Superior temporal gyrus (tissue), 1 donor: ENCODE results near the gene PAPOLA.

Source experiments
- DNase-seq: peaks from one replicate; pipeline ENCODE4 v3.0.0-alpha.2; 2016; ENCODE audit errors: extremely low spot score

Gene PAPOLA

GRCh38 chr14:96565811-96566210 lies 63.6 kb downstream of the PAPOLA start:
- DNase-seq: no peak

GRCh38 chr14:96567289-96567899 lies 65.2 kb downstream of the PAPOLA start:
- peak; percentile 84 for DNase-seq

- DNase-seq: no peak
These were observed 66.4 kb downstream of the PAPOLA start for GRCh38 chr14:96568621-96569020.

- DNase-seq: no peak
These were observed 69.1 kb downstream of the PAPOLA start for GRCh38 chr14:96571311-96571710.

GRCh38 chr14:96573473-96574100 lies 71.4 kb downstream of the PAPOLA start:
- no peak for DNase-seq

GRCh38 chr14:96574171-96574632 lies 72.0 kb downstream of the PAPOLA start:
- no peak for DNase-seq

- DNase-seq: no peak
These were observed 72.8 kb downstream of the PAPOLA start for GRCh38 chr14:96574633-96575632.

- no peak for DNase-seq
These were observed 74.2 kb downstream of the PAPOLA start for GRCh38 chr14:96576359-96576758.

- DNase-seq: no peak
These were observed 74.8 kb downstream of the PAPOLA start for GRCh38 chr14:96576937-96577336.

- DNase-seq: no peak
These were observed 76.4 kb downstream of the PAPOLA start for GRCh38 chr14:96578619-96579018.

GRCh38 chr14:96579358-96579757 lies 77.2 kb downstream of the PAPOLA start:
- no peak for DNase-seq

GRCh38 chr14:96579855-96580254 lies 77.7 kb downstream of the PAPOLA start:
- no peak for DNase-seq

- no peak for DNase-seq
These were observed 78.4 kb downstream of the PAPOLA start for GRCh38 chr14:96580566-96580965.

- DNase-seq: no peak
These were observed 78.8 kb downstream of the PAPOLA start for GRCh38 chr14:96581026-96581425.

- no peak for DNase-seq
These were observed 79.7 kb downstream of the PAPOLA start for GRCh38 chr14:96581902-96582301.

GRCh38 chr14:96582411-96582961 lies 80.3 kb downstream of the PAPOLA start:
- no peak for DNase-seq

GRCh38 chr14:96582995-96583394 lies 80.8 kb downstream of the PAPOLA start:
- no peak for DNase-seq

- no peak for DNase-seq
These were observed 81.4 kb downstream of the PAPOLA start for GRCh38 chr14:96583569-96584041.

- no peak for DNase-seq
These were observed 82.2 kb downstream of the PAPOLA start for GRCh38 chr14:96584199-96584906.

GRCh38 chr14:96584907-96585671 lies 82.9 kb downstream of the PAPOLA start:
- no peak for DNase-seq

- DNase-seq: no peak
These were observed 83.5 kb downstream of the PAPOLA start for GRCh38 chr14:96585672-96586013.
